EH (cell line): ENCODE results near the gene TWF2.
A peak's percentile ranks its signal among the peaks of the same experiment; 100 is the strongest.

Experiments
- DNase-seq: peaks from one replicate; pipeline ENCODE4 v3.0.0-alpha.2; 2015; ENCODE audit warnings: low read depth

TWF2 gene

DNA sequence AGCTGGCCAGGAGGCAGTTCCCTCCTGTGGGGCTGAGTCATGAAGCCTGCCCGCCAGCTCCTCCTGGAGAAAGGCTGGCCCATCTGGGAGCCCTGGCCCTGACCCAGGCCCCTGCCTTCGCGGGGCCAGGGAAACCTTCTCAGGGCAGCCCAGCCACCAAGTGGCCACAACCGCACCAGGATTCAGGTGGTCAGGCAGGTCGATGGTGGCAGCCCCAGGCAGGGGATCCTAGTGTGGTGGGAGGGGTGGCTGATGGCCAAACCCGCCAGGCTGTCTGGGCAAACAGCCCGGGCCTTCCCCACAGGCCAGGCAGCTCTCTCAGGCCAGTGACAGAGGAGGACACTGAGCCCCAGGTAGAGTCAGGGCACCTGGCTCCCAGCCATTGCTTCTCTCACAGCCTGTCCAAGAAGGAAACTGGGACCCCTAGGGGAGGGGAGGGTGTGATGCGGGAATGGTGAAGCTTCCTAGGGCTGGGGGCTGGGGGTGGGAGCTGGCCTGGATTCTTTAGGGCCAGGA, 1.2 kb downstream of the TWF2 start:
- DNase-seq = peak; percentile 95

DNA sequence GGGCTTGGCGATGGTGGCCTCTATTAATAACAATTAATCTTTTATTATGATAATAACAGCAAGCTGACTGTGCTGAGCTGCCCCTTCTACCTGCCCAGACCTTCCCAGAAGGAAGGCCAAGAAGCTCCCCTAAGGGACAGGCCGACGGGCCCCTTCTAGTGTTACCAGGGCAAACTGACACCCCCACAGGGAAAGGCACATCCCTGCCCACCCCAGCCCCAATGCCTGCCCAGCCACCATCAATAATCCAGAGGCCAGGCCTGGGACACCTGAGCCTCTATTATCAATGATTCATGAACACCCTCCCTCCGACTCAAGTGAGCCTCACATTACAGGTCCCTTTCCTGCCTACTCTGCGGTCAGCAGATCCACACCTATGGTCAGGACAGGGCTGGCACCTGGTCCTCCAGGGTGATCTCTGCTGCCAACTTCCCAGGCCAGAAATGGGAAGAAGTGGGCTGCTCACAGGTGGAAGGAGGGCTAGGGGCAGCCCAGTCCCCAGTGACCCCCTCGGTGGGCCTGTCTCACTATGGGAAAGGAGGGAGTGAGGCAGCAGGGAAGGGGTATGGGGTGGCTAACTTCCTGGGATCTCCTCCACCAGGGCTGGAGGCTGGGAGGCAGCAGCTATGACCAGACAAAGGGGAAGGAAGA, 1.8 kb downstream of the TWF2 start:
- no peak for DNase-seq

GRCh38 chr3:52236424-52236886, 2.5 kb downstream of the TWF2 start:
- no peak for DNase-seq

DNA sequence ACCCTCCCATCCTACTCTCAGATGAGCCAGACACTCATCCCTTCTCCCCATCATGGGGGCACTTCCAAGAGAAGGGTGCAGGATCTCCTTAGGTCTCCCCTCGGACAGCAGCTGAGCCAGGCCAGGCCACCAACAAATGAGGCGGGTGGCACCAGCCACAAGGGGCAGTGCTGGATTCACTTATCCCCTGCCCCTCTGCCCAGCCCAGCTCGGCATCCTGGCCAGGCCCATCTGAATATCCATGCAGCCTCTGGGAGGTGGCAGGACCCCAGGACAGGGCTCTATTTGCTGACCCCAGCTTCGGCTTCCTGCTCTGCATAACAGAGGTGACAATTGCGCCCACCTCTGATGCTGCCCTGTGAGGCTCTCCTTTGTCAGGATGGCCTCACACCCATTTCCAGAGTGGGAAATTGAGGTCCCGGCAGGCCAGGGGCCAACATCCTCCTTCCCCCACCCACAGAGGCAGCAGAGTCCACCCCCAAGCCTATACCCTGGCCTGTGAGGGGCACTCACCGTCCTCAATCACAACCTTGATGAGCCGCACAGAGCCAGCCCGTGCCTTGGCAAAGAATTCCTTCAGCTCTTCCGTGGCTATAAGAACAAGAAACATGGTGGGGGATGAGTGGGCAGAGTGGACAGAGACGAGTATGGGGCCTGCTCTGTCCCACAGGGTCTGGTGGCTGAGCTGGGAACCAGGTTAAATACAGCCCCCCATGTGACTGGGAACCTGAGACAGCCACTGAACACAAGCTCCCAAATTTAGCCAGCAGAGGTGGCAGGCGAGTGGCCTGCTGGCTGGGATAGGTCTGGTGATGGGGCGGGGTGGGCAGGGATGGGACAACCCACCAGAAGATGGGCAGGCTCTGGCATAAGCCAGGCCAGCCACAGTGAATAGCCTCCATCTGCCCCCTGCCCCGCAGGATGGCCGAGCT, 4.2 kb downstream of the TWF2 start:
- no peak for DNase-seq

DNA sequence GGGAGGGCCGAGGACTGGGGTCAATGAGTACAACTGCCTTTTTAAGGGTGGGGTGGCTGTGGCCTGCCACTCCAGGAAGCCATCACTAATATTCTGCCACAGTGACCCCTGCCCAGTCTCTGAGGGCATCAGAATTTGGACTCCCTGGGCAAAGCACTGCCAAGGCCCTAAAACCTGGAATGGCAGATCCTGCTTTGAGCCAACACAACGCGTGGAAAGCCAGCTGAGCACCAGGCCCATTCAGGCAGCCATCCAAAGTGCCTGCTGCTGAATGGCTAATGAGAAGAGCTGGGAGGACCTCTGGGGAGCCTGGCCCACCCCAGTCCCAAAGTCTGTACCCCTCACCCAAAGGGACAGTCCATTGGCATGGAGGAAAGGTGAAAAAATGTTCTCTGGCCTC, 5.0 kb downstream of the TWF2 start:
- no peak for DNase-seq

DNA sequence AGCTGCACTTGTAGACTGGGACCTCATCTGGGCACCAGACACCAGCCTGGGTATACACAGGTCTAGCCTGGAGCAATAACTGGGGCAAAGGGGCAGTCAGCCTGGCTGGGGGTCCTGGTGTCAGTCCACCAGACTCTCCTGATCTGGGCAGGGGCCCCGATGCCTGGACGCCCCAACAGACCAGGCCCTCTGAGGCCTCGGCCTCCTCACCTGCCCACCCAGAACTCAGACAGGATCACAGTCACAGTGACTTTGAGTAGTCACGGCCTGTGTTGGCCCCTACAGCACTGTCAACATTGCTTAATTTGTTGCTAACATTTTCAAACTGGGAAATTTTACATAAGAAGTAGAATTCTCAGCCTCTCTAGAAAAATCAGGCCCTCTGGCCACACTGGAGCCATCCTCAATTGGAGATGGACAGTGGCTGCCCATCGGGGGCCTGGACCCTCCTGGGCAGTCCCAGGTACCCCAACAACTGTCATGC, 5.8 kb downstream of the TWF2 start:
- no peak for DNase-seq

DNA sequence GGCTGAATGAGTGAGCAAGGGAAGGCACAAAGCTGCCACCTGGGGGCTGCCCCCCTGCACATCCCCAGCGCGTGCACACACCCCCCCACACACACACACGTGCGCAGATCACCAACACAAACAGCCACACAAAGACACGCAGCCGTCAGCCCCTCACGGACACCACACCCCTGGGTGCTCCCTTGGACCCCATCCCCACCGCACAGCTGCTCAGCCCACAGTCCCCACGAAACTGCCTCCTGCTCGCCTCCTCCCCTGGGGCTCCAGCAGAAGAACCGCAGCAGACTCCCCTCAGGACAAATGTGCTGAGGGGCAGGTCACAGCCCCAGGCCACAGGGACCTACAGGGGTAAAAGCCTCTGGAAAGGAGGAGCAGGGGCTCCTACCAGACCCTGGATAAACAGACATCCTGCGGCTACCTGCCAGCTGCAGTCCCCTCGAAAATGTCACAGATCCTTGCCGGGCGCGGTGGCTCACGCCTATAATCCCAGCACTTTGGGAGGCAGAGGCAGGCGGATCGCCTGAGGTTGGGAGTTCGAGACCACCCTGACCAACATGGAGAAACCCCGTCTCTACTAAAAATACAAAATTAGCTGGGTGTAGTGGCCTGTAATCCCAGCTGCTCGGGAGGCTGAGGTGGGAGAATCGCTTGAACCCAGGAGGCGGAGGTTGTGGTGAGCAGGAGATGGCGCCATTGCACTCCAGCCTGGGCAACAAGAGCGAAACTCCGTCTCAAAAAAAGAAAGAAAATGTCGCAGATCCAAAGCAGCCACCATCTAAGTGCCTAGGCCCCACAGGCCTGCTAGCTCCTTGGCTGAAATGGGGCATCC, 6.5 kb downstream of the TWF2 start:
- no peak for DNase-seq

DNA sequence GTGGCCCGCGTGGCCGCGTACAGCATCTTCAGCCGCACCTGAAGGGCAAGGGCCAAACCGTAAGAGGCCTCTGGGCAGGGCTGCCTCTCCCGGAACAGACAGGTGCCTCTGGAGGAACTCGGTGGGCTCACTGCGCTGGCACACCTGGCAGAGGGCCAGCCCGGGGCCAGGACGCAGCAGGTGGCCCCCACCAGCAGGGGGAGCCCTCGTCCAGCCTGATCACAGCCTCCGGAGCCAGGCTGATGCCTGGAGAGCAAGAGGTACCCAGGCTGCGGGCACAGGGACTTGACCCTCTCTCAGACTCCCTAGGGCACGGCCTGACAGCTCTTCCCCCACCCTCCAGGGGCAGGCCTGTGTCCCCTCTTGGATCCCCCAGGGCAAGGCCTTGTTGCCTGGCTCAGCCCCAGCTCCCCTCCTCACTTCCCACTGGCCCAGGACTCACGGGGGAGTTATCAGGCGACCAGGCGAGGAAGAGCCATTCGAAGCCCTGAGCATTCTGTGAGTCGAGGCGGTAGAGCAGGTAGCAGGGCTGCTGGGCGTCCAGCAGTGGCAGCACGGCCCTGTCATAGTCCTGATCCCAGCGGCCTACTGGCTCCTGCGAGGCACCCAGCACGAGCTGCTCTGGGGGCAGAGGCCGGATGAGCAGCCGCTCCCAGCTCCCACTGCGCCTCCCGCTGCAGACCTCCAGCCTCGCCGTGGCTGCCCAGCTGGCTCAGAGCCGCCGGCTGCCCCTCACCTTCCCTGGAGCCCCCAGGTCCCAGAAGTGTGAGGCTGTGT, 7.3 kb downstream of the TWF2 start:
- DNase-seq = peak; percentile 63

DNA sequence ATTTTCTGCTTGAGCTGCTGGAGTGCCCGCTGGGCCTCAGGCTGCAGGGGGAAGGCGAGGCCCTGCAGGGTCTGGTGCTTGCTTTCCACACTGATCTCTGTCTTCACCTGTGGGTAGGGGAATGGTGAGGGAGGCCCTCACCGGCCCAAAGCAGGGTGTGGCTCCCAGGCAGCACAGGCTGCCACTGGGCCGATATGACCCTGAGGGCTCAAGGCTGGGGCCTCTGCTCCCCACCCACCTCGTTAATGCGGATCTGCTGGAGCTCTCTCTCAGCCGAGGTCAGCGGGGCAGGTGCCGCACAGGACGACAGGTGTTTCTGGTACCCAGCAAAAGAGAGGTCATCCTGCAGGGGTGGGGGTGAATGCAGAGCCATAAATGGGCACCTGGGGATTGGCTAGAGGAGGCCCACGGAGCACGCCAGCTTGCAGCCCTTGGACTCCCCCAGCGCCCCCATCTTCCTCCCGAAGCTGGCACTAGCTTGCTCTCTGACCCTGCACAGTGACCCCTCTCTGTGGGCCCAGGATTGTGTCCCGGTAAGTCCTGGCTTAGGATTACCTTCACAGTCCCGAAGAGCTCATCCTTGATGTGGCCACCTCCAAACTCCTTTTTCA, 8.0 kb downstream of the TWF2 start:
- DNase-seq = no peak

DNA sequence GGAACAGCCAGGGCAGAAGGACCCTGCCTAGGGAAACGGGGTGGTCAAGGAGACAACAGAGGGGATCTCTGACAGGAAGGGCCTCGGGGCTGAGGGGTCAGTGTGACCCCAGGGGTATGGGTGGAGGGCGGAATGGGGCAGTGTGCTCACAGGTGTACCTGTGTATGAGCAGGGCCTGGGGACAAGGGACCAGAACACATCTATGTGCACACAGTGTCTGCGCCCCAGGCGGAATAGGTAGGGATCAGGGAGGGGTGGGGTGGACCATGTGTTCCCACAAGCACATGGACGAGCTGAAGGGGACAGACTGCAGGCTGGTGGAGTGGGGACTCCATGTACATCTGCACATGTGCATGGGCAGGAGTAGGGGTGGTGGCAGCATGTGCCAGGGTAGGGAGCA, 8.5 kb downstream of the TWF2 start:
- DNase-seq = no peak

GRCh38 chr3:52229656-52230055, 9.3 kb downstream of the TWF2 start:
- DNase-seq = no peak

- DNase-seq = no peak
These were observed 10.1 kb downstream of the TWF2 start for GRCh38 chr3:52228751-52229291.

GRCh38 chr3:52228266-52228665, 10.7 kb downstream of the TWF2 start:
- no peak for DNase-seq

GRCh38 chr3:52227766-52228165, 11.2 kb downstream of the TWF2 start:
- no peak for DNase-seq

GRCh38 chr3:52227117-52227516, 11.8 kb downstream of the TWF2 start:
- DNase-seq = no peak

GRCh38 chr3:52226229-52226817, 12.6 kb downstream of the TWF2 start:
- DNase-seq = no peak

GRCh38 chr3:52225452-52226228, 13.3 kb downstream of the TWF2 start, which contains the start of gene TLR9:
Gene TLR9 (minus strand): TSS chr3:52225645. CDS start chr3:52225529, 116 bp downstream.
- DNase-seq = no peak

GRCh38 chr3:52223449-52224408, 15.2 kb downstream of the TWF2 start:
- DNase-seq = no peak
